Mammary epithelial cell (primary cell): ENCODE data around the gene HLA-DQB1.

Experiments used
- EZH2 ChIP-seq: IDR thresholded peaks from 2 replicates; pipeline ENCODE4 v1.6.1; 2012; ENCODE audit warnings: low read length, inconsistent platforms, borderline replicate concordance
- TF ChIP-seq, protein P1 (sequence below), 2 donors: IDR thresholded peaks in 1 of 2; conservative IDR thresholded peaks in 1 of 2; 2 replicates each; pipeline ENCODE4 v1.5.1; 2011 to 2012; ENCODE audit warnings: inconsistent platforms in 2 of 2, low read length in 2 of 2, mild to moderate bottlenecking in 2 of 2, control low read depth in 1 of 2, low read depth in 1 of 2; ENCODE audit not compliant: insufficient read depth in 1 of 2; ENCODE audit errors: extremely low read depth in 1 of 2

DNA sequence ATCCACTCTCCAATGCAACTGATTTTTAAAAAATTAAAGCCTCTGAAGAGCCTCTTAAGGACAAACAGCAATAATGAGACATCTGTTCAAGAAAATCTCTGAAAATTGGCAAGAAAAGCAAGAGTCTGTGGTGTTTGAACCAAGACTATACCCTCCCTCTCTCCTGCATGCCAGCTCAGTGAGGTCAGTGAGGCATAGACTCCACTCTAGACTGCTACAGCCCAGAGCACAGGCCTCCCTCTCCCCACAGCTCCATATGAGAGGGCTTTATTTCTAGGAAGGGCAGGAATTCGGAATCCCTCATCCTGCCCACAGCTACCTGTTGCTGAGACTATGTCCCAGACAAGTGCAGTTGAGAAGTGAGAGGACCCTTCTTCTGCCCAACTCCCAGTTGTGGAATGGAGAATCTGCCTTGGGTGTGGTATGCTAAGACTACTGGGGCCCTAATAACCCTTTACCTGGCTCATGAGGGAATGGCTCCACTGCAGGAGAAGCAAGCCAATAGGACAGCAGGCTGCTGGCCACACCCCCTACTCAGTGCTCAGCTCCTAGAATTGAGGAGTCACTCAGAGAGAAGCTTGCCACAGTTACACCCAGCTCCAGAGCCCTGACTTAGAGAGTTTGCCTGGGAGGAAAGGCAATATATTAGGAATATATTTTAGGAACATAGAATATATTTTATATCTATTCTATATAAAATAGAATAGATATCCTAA is 51.9 kb downstream of the HLA-DQB1 start:
- TF ChIP-seq, protein P1, sequence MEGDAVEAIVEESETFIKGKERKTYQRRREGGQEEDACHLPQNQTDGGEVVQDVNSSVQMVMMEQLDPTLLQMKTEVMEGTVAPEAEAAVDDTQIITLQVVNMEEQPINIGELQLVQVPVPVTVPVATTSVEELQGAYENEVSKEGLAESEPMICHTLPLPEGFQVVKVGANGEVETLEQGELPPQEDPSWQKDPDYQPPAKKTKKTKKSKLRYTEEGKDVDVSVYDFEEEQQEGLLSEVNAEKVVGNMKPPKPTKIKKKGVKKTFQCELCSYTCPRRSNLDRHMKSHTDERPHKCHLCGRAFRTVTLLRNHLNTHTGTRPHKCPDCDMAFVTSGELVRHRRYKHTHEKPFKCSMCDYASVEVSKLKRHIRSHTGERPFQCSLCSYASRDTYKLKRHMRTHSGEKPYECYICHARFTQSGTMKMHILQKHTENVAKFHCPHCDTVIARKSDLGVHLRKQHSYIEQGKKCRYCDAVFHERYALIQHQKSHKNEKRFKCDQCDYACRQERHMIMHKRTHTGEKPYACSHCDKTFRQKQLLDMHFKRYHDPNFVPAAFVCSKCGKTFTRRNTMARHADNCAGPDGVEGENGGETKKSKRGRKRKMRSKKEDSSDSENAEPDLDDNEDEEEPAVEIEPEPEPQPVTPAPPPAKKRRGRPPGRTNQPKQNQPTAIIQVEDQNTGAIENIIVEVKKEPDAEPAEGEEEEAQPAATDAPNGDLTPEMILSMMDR (conservative IDR thresholded peaks at IDR 0.05 in 1 of 2, IDR thresholded peaks at IDR 0.05 in 1 of 2; ENCODE audit: extremely low read depth in 1 of 2, insufficient read depth in 1 of 2, low read depth in 1 of 2, low read length in 2 of 2), result no peak
- TF ChIP-seq EZH2, result no peak
